ENCODE measurements around the gene DNAH1.

- TF ChIP-seq, protein P1, sequence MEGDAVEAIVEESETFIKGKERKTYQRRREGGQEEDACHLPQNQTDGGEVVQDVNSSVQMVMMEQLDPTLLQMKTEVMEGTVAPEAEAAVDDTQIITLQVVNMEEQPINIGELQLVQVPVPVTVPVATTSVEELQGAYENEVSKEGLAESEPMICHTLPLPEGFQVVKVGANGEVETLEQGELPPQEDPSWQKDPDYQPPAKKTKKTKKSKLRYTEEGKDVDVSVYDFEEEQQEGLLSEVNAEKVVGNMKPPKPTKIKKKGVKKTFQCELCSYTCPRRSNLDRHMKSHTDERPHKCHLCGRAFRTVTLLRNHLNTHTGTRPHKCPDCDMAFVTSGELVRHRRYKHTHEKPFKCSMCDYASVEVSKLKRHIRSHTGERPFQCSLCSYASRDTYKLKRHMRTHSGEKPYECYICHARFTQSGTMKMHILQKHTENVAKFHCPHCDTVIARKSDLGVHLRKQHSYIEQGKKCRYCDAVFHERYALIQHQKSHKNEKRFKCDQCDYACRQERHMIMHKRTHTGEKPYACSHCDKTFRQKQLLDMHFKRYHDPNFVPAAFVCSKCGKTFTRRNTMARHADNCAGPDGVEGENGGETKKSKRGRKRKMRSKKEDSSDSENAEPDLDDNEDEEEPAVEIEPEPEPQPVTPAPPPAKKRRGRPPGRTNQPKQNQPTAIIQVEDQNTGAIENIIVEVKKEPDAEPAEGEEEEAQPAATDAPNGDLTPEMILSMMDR (IDR thresholded peaks at IDR 0.05), result no peak
- no peak for TF ChIP-seq POLR2A (IDR thresholded peaks at IDR 0.05)
These were observed 23.7 kb upstream of the DNAH1 start for GRCh38 chr3:52292247-52293065.

All from Peyer's patch (tissue), 4 donors.